ENCODE results near the gene PTTG1IP2. TPM values are rescaled to one million over a fixed set of nuclear protein-coding genes. Genes with fewer than 3 reads are reported as not detected.

Gene PTTG1IP2
- total RNA-seq, 1 experiment from 2014 or later = not detected

- no TSS peak for BruUV-seq (replicated peaks)
- intact Hi-C loops (cut with micrococcal nuclease) = no loop called here
- Histone ChIP-seq H3K79me2 (ENCODE audit: insufficient read depth, low read length) (no peaks in the 10 kb centered on the region), H3K36me3 (ENCODE audit: control insufficient read depth in 1 of 2, insufficient read depth in 2 of 2, low read length in 2 of 2) (no peaks in the 10 kb centered on the region), H2AFZ (ENCODE audit: low read depth, low read length, poor library complexity, severe bottlenecking) (no peak overlapping the region), H3K4me3 (replicated peaks in 1 of 2; ENCODE audit: low read depth in 1 of 2, low read length in 2 of 2) (no peak overlapping the region), H4K20me1 (ENCODE audit: insufficient read depth) (no peaks in the 10 kb centered on the region), H3K9ac (ENCODE audit: low read length) (no peak overlapping the region), H3K27me3 (ENCODE audit: insufficient read depth, low read length) (no peaks in the 10 kb centered on the region), H3K27ac (ENCODE audit: low read depth, low read length) (no peak overlapping the region), H3K9me3 (ENCODE audit: control insufficient read depth in 1 of 2, insufficient read depth in 1 of 2, low read depth in 1 of 2, low read length in 2 of 2) (no peaks in the 10 kb centered on the region), H3K9me2 (ENCODE audit: insufficient read depth) (no peaks in the 10 kb centered on the region), H3K4me2 (ENCODE audit: low read length) (no peak overlapping the region), H3K4me1 (ENCODE audit: control insufficient read depth in 1 of 2, insufficient read depth in 2 of 2, low read length in 2 of 2) (no peaks in the 10 kb centered on the region)
- POLR2A ChIA-PET = no interaction called here
- RAD21 ChIA-PET (ENCODE audit: low non-redundant PET in 1 of 2, low total read pairs in 2 of 2, uncharacterized antibody in 2 of 2, unreplicated experiment in 2 of 2) = no interaction called here
- DNase-seq (ENCODE audit: low read depth, low spot score) (no peak), ATAC-seq (no peak)
- CTCF ChIA-PET = no interaction called here
- no peak for TF ChIP-seq TCF7L2 (IDR thresholded peaks at IDR 0.05; ENCODE audit: borderline replicate concordance, extremely low read depth, insufficient read depth, insufficient read length)
- no peak for TF ChIP-seq SIN3A (IDR thresholded peaks at IDR 0.05; ENCODE audit: low read depth)
- TF ChIP-seq FOSL1 (IDR thresholded peaks at IDR 0.05; ENCODE audit: low read depth) = no peak
- TF ChIP-seq POLR2AphosphoS5 (IDR thresholded peaks at IDR 0.05; ENCODE audit: low read depth, low read length) = no peak
- TF ChIP-seq SRF (IDR thresholded peaks at IDR 0.05; ENCODE audit: low read depth) = no peak
- no peak for TF ChIP-seq YY1 (IDR thresholded peaks at IDR 0.05; ENCODE audit: extremely low read depth, insufficient replicate concordance, low read depth, low read length)
- TF ChIP-seq ZBTB33 (IDR thresholded peaks at IDR 0.05; ENCODE audit: extremely low read depth, insufficient replicate concordance, low read length) = no peak
- no peak for TF ChIP-seq REST (IDR thresholded peaks at IDR 0.05; ENCODE audit: low read depth)
- TF ChIP-seq POLR2A (IDR thresholded peaks at IDR 0.05; ENCODE audit: borderline replicate concordance, extremely low read depth, insufficient read depth, insufficient read length) = no peak
- no peak for TF ChIP-seq ATF3 (IDR thresholded peaks at IDR 0.05)
- TF ChIP-seq ZFX (IDR thresholded peaks at IDR 0.05) = no peak
- TF ChIP-seq ZNF274 (IDR thresholded peaks at IDR 0.05; ENCODE audit: low read depth, low read length) = no peak
- TF ChIP-seq MAX (IDR thresholded peaks at IDR 0.05) = no peak
- TF ChIP-seq CTCF (IDR thresholded peaks at IDR 0.05 in 2 of 3, conservative IDR thresholded peaks at IDR 0.05 in 1 of 3; ENCODE audit: borderline replicate concordance in 1 of 3, insufficient read depth in 1 of 3, low read depth in 2 of 3, low read length in 2 of 3) = no peak
- no peak for TF ChIP-seq ELF1 (IDR thresholded peaks at IDR 0.05; ENCODE audit: borderline replicate concordance, low read depth)
- TF ChIP-seq RAD21 (IDR thresholded peaks at IDR 0.05; ENCODE audit: low read depth) = no peak
- TF ChIP-seq EZH2 (IDR thresholded peaks at IDR 0.05) = no peak
- no peak for TF ChIP-seq EZH2phosphoT487 (IDR thresholded peaks at IDR 0.05; ENCODE audit: borderline replicate concordance)
Measured at GRCh38 chr7:90540406-90540805, 71.0 kb downstream of the PTTG1IP2 start.

Data from HCT116 (cell line).